HL-60 (cell line): ENCODE measurements around the gene SERINC2.

ENCODE experiments used
- DNase-seq, 2 experiments: peaks; one replicate each; pipeline ENCODE4 v3.0.0-alpha.2; 2010 to 2020; ENCODE audit warnings: low read depth in 1 of 2, low spot score in 1 of 2
- H3K27ac ChIP-seq: fragments of 250-450 bp; sonication (Bioruptor Pico); replicated peaks from 2 replicates; pipeline ENCODE4 v1.5.1; 2020; ENCODE audit warnings: mild to moderate bottlenecking, moderate library complexity
- H3K27me3 ChIP-seq: fragments of 250-450 bp; sonication (Bioruptor Pico); 2 replicates; pipeline ENCODE4 v1.5.1; 2021; ENCODE audit warnings: mild to moderate bottlenecking, moderate library complexity; ENCODE audit not compliant: insufficient read depth, poor library complexity, severe bottlenecking
- H3K4me3 ChIP-seq: replicated peaks from 2 replicates; pipeline ENCODE4 v1.5.1; 2011; ENCODE audit warnings: mild to moderate bottlenecking, control low read depth, low read length; ENCODE audit not compliant: insufficient read depth
- GABPA ChIP-seq: IDR thresholded peaks from 2 replicates; pipeline ENCODE4 v1.6.1; 2012; ENCODE audit warnings: low read depth
- POLR2AphosphoS5 ChIP-seq: IDR thresholded peaks from 2 replicates; pipeline ENCODE4 v1.6.1; 2012; ENCODE audit warnings: low read depth
- SPI1 ChIP-seq: IDR thresholded peaks from 2 replicates; pipeline ENCODE4 v1.6.1; 2012; ENCODE audit warnings: low read depth, mild to moderate bottlenecking, borderline replicate concordance
- TF ChIP-seq, protein P1 (sequence below): IDR thresholded peaks from 2 replicates; pipeline ENCODE4 v1.6.1; 2012; ENCODE audit warnings: low read depth; ENCODE audit not compliant: insufficient replicate concordance
- TF ChIP-seq, protein P2 (sequence below): IDR thresholded peaks from one replicate; pipeline ENCODE4 v1.5.1; 2011; ENCODE audit warnings: low read length, control low read depth, inconsistent platforms; ENCODE audit not compliant: insufficient read depth

The SERINC2 gene

DNA sequence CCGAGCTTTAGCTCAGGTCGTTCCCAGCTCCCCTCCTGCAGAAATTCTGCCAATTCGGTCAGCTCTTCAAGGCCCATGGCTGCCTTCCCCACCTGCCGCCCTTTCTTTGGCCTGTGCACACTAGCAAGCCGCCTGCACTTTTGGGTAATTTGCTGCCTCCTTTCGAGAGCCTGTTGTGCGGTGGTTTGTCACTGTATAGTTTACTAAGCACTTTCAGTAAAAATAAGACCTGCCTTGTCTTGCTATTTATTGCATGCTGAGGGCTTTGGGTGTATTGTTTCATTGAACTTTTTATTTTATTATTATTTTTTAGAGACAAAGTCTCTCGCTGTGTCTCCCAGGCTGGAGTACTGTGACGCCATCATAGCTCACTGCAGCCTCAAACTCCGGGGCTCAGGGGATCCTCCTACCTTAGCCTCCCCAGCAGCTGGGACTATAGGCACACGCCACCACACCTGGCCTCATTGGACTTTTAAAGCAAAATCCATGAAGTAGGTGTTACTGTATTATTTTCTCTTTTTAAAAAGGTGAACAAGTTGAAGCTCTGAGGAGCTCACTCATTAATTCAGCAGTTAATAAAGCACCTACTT lies 39.0 kb upstream of the SERINC2 start:
- H3K27ac ChIP-seq, result no peak overlapping the region
- no peak for DNase-seq
- H3K4me3 ChIP-seq, result no peak overlapping the region
- H3K27me3 ChIP-seq, result no peaks in the 10 kb centered on the region
- no peak for TF ChIP-seq SPI1
- no peak for TF ChIP-seq POLR2AphosphoS5

DNA sequence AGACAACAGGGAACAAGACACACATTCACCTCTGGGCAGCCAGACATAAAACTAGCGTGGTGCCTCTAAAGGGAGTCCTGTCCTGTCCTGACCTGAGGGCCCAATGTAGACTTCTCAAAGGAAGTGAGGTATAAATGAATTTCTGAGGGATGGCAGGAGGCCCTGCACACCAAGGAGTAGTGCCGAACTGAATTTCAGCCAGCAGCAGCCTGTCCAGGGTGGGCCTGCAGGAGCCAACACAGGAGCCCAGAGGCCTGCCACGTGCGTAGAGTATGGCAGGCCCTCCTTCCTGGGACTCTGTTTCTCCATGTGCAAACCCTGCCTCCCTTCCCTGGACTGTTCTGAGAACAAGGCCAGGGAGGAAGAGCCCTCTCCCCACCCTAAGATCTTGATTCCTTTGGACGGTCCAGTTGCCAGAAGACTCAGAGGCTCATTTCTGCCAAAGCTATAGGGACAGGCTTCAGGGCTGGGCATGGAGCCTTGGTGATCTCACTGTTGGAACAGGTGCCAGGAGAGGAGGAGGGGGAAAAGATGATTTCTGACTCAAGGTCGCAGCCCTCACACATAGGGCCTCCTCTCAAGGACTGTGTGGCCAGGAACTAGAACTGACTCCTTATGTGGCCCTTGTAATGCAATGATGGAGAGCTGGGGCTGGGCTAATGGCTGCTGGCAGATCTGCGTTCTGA lies 38.4 kb upstream of the SERINC2 start:
- TF ChIP-seq, protein P1, sequence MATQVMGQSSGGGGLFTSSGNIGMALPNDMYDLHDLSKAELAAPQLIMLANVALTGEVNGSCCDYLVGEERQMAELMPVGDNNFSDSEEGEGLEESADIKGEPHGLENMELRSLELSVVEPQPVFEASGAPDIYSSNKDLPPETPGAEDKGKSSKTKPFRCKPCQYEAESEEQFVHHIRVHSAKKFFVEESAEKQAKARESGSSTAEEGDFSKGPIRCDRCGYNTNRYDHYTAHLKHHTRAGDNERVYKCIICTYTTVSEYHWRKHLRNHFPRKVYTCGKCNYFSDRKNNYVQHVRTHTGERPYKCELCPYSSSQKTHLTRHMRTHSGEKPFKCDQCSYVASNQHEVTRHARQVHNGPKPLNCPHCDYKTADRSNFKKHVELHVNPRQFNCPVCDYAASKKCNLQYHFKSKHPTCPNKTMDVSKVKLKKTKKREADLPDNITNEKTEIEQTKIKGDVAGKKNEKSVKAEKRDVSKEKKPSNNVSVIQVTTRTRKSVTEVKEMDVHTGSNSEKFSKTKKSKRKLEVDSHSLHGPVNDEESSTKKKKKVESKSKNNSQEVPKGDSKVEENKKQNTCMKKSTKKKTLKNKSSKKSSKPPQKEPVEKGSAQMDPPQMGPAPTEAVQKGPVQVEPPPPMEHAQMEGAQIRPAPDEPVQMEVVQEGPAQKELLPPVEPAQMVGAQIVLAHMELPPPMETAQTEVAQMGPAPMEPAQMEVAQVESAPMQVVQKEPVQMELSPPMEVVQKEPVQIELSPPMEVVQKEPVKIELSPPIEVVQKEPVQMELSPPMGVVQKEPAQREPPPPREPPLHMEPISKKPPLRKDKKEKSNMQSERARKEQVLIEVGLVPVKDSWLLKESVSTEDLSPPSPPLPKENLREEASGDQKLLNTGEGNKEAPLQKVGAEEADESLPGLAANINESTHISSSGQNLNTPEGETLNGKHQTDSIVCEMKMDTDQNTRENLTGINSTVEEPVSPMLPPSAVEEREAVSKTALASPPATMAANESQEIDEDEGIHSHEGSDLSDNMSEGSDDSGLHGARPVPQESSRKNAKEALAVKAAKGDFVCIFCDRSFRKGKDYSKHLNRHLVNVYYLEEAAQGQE, result no peak
- TF ChIP-seq GABPA, result no peak
- TF ChIP-seq, protein P2, sequence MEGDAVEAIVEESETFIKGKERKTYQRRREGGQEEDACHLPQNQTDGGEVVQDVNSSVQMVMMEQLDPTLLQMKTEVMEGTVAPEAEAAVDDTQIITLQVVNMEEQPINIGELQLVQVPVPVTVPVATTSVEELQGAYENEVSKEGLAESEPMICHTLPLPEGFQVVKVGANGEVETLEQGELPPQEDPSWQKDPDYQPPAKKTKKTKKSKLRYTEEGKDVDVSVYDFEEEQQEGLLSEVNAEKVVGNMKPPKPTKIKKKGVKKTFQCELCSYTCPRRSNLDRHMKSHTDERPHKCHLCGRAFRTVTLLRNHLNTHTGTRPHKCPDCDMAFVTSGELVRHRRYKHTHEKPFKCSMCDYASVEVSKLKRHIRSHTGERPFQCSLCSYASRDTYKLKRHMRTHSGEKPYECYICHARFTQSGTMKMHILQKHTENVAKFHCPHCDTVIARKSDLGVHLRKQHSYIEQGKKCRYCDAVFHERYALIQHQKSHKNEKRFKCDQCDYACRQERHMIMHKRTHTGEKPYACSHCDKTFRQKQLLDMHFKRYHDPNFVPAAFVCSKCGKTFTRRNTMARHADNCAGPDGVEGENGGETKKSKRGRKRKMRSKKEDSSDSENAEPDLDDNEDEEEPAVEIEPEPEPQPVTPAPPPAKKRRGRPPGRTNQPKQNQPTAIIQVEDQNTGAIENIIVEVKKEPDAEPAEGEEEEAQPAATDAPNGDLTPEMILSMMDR, result no peak
- no peak for TF ChIP-seq POLR2AphosphoS5
- no peak for TF ChIP-seq SPI1
- H3K27ac ChIP-seq, result no peak overlapping the region
- DNase-seq, result no peak
- no peaks in the 10 kb centered on the region for H3K27me3 ChIP-seq
- no peak overlapping the region for H3K4me3 ChIP-seq

DNA sequence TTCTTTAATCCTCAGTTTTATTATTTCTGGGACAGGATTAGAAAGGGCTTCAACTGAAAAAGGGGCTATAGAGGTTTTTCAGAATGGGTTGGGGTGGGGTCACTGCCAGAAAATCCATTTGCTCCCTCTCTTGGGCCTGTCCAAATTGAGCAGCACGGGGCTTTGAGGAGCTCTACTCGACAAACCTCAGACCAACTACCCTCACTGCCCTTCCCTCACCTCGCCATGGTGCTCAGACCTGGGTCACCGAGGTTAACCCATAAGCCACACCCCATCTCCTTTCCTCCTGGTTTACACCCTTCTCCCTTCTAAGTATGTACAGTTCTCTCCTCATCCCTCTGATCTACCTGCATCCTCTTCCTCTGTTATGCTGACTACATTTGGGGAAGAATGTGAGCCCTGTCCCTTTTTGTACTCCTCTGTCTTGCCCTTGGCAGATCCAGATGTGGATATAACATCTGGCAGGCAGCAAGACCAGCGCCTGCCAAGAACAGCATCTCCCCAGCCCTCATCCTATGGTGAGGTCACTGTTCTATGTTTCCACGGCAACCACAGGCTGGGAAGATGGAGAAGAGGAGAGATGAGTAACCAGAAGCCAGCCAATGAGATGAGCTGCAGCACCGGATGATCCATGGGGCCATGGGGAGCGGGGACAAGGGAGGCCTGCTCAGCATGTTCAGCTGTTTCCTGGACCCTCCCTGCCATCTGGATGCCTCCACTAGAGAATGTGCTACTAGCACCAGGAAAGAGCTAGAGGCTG lies 36.5 kb upstream of the SERINC2 start:
- TF ChIP-seq, protein P2, result no peak
- TF ChIP-seq GABPA, result no peak
- DNase-seq, result no peak
- Histone ChIP-seq H3K27ac (no peak overlapping the region), H3K4me3 (no peak overlapping the region), H3K27me3 (no peaks in the 10 kb centered on the region)

DNA sequence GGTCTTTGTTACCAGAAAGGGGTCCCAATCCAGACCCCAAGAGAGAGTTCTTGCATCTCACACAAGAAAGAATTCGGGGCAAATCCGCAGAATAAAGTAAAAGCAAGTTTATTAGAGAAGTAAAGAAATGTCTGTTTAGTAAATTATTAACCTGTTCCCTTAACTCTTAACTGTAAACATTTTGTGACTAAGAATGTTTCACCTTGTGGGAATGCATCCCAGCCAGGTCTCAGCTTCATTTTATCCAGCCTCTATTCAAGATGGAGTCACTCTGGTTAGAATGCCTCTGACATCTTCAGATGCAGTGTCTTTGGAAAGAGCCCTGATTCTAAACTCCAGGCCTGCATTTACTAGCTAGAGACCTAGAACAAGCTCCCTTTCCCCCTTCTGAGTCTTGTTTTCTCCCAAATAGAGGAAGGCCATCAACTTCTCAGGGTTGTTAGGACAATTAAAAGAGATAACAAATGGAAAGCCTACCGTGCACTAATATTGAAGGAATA lies 35.6 kb upstream of the SERINC2 start:
- no peak for DNase-seq
- no peak overlapping the region for H3K4me3 ChIP-seq

More for the DNA sequence above, 35.6 kb upstream of the SERINC2 start:
- no peak overlapping the region for H3K27ac ChIP-seq
- no peaks in the 10 kb centered on the region for H3K27me3 ChIP-seq
- no peak for TF ChIP-seq POLR2AphosphoS5
- TF ChIP-seq, protein P1, result no peak
- TF ChIP-seq, protein P2, result no peak
- no peak for TF ChIP-seq GABPA
- TF ChIP-seq SPI1, result no peak
